GM12891 (cell line): ENCODE measurements around the gene PYGO2.
"Not testable (repeated sequence)": the region's sequence is repeated elsewhere in the genome, so short reads cannot be mapped to it uniquely, and the experiment has no call there.

Source experiments
- POLR2AphosphoS5 ChIP-seq: IDR thresholded peaks from 2 replicates; pipeline ENCODE4 v1.6.1; 2011; ENCODE audit warnings: low read depth, low read length, control low read depth
- TAF1 ChIP-seq: IDR thresholded peaks from 2 replicates; pipeline ENCODE4 v1.6.1; 2011; ENCODE audit warnings: low read depth, low read length, control low read depth

DNA sequence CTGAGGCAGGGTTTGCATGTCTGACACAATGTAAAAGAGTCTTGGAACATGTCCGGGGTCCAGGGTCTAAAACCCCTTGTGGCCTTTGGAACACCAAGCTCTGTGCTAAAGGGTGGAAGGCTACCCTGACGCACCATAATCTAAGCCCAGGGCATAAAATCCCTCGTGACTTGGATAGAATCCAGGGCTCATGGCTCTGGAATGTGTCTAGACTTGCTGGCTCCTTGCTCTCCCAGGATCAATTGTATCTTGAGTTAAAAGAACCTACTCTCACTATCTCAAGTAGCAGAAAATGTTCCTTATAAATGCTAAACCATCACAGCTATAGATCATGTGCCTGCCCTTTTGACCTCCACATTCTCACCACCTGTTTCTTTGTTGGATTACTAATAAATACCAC lies 53.5 kb downstream of the PYGO2 start:
- not testable (repeated sequence) for TF ChIP-seq TAF1, POLR2AphosphoS5
